Heart left ventricle (tissue), 16 donors: ENCODE measurements around the gene ZDHHC14. TPM values are rescaled to one million over a fixed set of nuclear protein-coding genes. Genes with fewer than 3 reads are reported as not detected.
"Not testable (repeated sequence)": the region's sequence is repeated elsewhere in the genome, so short reads cannot be mapped to it uniquely, and the experiment has no call there.

Source experiments
- ATAC-seq, 4 donors: fragments of 200-7000 bp; cut with Tn5 transposase; one replicate each; pipeline ENCODE4 v1.9.1; 2020 to 2022; ENCODE audit warnings: moderate library complexity in 4 of 4, mild to moderate bottlenecking in 3 of 4, moderate number of reproducible peaks in 1 of 4
- DNase-seq, 5 donors: peaks; one replicate each; pipeline ENCODE4 v3.0.0-alpha.2; 2020
- H3K27ac ChIP-seq, 12 donors: fragments of 200-600 bp; sonication (generic) in 4 of 12; one replicate each; pipeline versions ENCODE4 v1.5.0 to v1.8.0; 2016 to 2022; ENCODE audit warnings: mild to moderate bottlenecking in 2 of 12
- H3K27me3 ChIP-seq, 9 donors: fragments of 200-600 bp; sonication (generic) in 2 of 9; one replicate each; pipeline versions ENCODE4 v1.5.1 to v1.8.0; 2016 to 2022; ENCODE audit warnings: mild to moderate bottlenecking in 3 of 9
- H3K36me3 ChIP-seq, 9 donors: fragments of 200-600 bp; sonication (generic) in 2 of 9; one replicate each; pipeline versions ENCODE4 v1.5.0 to v1.8.0; 2018 to 2022; ENCODE audit warnings: mild to moderate bottlenecking in 2 of 9
- H3K4me1 ChIP-seq, 12 donors: fragments of 200-600 bp; sonication (generic) in 4 of 12; one replicate each; pipeline versions ENCODE4 v1.5.0 to v1.8.0; 2016 to 2022; ENCODE audit warnings: mild to moderate bottlenecking in 3 of 12
- H3K4me3 ChIP-seq, 12 donors: fragments of 200-600 bp; sonication (generic) in 4 of 12; one replicate each; pipeline versions ENCODE4 v1.5.0 to v1.8.0; 2017 to 2022; ENCODE audit warnings: mild to moderate bottlenecking in 9 of 12, moderate library complexity in 4 of 12
- H3K9me3 ChIP-seq, 12 donors: fragments of 200-600 bp; sonication (generic) in 4 of 12; one replicate each; pipeline versions ENCODE4 v1.5.0 to v1.8.0; 2016 to 2022; ENCODE audit warnings: mild to moderate bottlenecking in 1 of 12
- CTCF ChIP-seq, 12 donors: fragments of 200-600 bp; sonication (generic) in 4 of 12; IDR thresholded peaks; one replicate each; pipeline versions ENCODE4 v1.5.0 to v1.8.0; 2018 to 2022; ENCODE audit warnings: antibody characterized with exemption in 12 of 12, mild to moderate bottlenecking in 5 of 12
- POLR2A ChIP-seq, 2 donors: fragments of 450-650 bp; IDR thresholded peaks; one replicate each; pipeline ENCODE4 v1.6.1; 2017; ENCODE audit warnings: antibody characterized with exemption in 2 of 2, mild to moderate bottlenecking in 2 of 2, moderate library complexity in 2 of 2
- WGBS, 4 donors: extraction: QIAGEN DNeasy Blood & Tissue Kit in 2 of 4; methylation state at CpG; one replicate each; pipeline versions ENCODE4 v1.1.5 to v1.1.7; 2013 to 2018; 5-methylcytosine and 5-hydroxymethylcytosine counted together
- intact Hi-C, 10 donors: fragments of 100-400 bp; cut with DNase I; formaldehyde crosslinking; loops; one replicate each; pipeline versions ENCODE4 v1.11.1 to v1.14.2; 2022
- polyA plus RNA-seq, 2 donors: library from polyadenylated mRNA; stranded (reverse); fragments of 200-250 nt; gene quantifications; one replicate each; pipeline ENCODE4 v1.2.3, GENCODE V29; 2013
- total RNA-seq, 9 donors: library from RNA; depleted of rRNA in 2 of 9; stranded (reverse); fragments of >200 nt in 2 of 9; fragmentation: NEBNext Ultra II Directional in 3 of 9; extraction: Animal tissue kit (Norgen Biotek cat#: 25700) in 3 of 9; gene quantifications; one replicate each; pipeline versions ENCODE4 v1.1.0 to v1.2.4, GENCODE V29; 2016 to 2023
- donor health status: ischemic (EF 13 %, LVEDD 7.1; RV severe dilation, severe dysfunction).
- donor health status: healthy with polysubstance abuse.
- donor health status: DM: no; HTN: yes; CAD: no.
- donor health status: DM: no; HTN: no; CAD: no.
- donor health status: ischemic (EF 25% LVEDD 6.9; RV normal size, moderate dysfunction).
- donor health status: ischemic (EF 25% LVEDD 5.7; RV mildly dilated, moderate dysfunction).
- donor health status: healthy.
- donor health status: DM: yes; HTN: yes; CAD: no.
- donor health status: ischemic (EF 35%, LVEDD 5.7; RV mildly dilated, moderate dysfunction).
- donor health status: nonischemic (EF 11% LVEDD 7.7; RV severe dilation, severe dysfunction).
- donor health status: DM: yes; HTN: yes; CAD: no.
- donor health status: PGD.
- donor health status: ischemic (EF 29% LVEDD 5.4; RV normal size, mild dysfunction).
- donor health status: nonischemic (EF 23%, LVEDD 6.1; RV moderate dilation, normal function).

ZDHHC14 gene
- total and polyA plus RNA-seq, 11 donors: 7.0 to 25.8 (median 15.4) TPM

DNA sequence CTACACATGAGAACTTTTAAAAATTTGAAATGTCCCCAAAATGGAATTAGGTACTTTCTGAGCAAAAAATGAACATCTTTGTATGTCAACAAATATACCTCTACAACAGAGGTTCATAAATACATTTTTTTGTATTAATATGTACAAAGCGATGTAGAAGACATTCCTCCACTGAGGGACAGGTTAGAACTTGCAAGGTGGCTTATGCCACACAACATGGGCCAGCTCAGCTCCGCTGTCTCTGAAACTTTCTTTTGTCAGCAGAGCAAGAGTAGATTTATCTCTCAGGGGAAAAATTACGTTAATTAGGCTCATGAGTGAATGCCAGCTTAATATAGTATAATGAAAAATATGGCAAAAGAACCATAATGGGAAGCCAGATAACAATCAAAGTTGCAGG, 47.0 kb upstream of the ZDHHC14 start:
- no peaks in the 10 kb centered on the region for H3K36me3 ChIP-seq
- H3K4me1 ChIP-seq: peaks cover 0 to 9% (median 0%) of the 10 kb centered on the region in 12 donors
- WGBS, 4 donors: 82 to 85% (median 83%) methylated on average over 3 of the region's 3 CpGs
- H3K4me3 ChIP-seq: no peak overlapping the region
- H3K27me3 ChIP-seq: no peaks in the 10 kb centered on the region
- H3K9me3 ChIP-seq: no peaks in the 10 kb centered on the region
- no peak overlapping the region for H3K27ac ChIP-seq
- TF ChIP-seq POLR2A (IDR thresholded peaks at IDR 0.05): no peak
- ATAC-seq (no peak), DNase-seq (no peak)
- intact Hi-C loops: loop anchor here in 1 of 10 donors (10.0 kb wide), 1 partner anchor 101 kb away; no protein-coding TSS in a partner anchor

DNA sequence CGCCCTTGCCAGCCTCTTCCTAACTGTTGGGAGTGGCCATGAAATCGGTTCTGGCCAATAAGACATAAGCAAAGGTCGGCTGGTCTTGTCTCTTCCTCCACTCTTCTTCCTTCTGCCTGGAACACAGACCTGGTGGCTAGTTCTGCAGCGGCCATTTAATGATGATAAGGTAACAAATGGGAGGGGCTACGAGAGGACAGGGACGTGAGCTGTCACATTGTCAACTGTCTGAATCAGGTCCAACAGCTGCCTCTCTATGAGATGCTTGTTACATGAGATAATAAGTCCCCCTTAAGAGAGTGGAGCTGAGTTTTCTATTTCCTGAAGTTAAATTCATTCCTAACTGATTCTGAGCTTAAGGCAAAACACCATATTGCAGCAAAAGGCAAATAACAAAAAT, 45.2 kb upstream of the ZDHHC14 start:
- peaks cover 0 to 6% (median 0%) of the 10 kb centered on the region in 12 donors for H3K4me1 ChIP-seq
- WGBS, 4 donors: 33 to 49% (median 36%) methylated on average over 6 of the region's 6 CpGs
- H3K27ac ChIP-seq: peak overlapping the region in 6 of 12 donors; percentile 38 to 57 (median 52)
- ATAC-seq (peak in 3 of 4 donors; percentile 63 to 75 (median 66)), DNase-seq (no peak)
- H3K27me3 ChIP-seq: no peaks in the 10 kb centered on the region
- H3K4me3 ChIP-seq: no peak overlapping the region
- intact Hi-C loops: loop anchor here in 1 of 10 donors (10.0 kb wide), 1 partner anchor 99 kb away; no protein-coding TSS in a partner anchor
- no peaks in the 10 kb centered on the region for H3K36me3 ChIP-seq
- H3K9me3 ChIP-seq: no peaks in the 10 kb centered on the region
- TF ChIP-seq POLR2A (IDR thresholded peaks at IDR 0.05) (no peak), CTCF (IDR thresholded peaks at IDR 0.05) (no peak)

DNA sequence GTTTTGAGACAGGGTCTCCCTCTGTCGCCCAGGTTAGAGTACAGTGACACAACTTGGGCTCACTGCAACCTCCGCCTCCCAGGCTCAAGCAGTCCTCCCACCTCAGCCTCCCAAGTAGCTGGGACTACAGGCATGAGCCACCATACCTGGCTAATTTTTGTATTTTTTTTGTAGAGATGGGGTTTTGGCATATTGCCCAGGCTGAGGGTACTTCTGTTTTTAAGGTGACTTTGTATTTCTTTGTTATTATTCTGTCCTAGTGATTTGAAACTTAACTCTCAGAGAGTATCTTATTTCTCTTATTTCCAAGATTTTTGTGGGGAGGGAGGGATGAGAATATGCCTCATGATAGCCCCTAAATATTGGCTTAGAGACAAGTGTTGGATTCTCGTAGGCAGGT, 43.7 kb upstream of the ZDHHC14 start:
- not testable (repeated sequence) for DNase-seq, H3K4me3 ChIP-seq, H3K27me3 ChIP-seq, H3K4me1 ChIP-seq, H3K27ac ChIP-seq, H3K9me3 ChIP-seq, ATAC-seq, H3K36me3 ChIP-seq
- WGBS, 4 donors: 84 to 92% (median 88%) methylated on average over 3 of the region's 3 CpGs
- intact Hi-C loops: loop anchor here in 1 of 10 donors (10.0 kb wide), 1 partner anchor 98 kb away; no protein-coding TSS in a partner anchor

GRCh38 chr6:157337751-157338150, 43.2 kb upstream of the ZDHHC14 start:
- no peaks in the 10 kb centered on the region for H3K9me3 ChIP-seq
- DNase-seq (no peak), ATAC-seq (no peak)
- no peak overlapping the region for H3K27ac ChIP-seq
- 61 to 75% (median 65%) methylated on average over 2 of the region's 2 CpGs for WGBS, 4 donors
- H3K4me1 ChIP-seq: no peaks in the 10 kb centered on the region
- H3K27me3 ChIP-seq: no peaks in the 10 kb centered on the region
- TF ChIP-seq CTCF (IDR thresholded peaks at IDR 0.05): no peak
- no peak for TF ChIP-seq POLR2A (IDR thresholded peaks at IDR 0.05)
- no peaks in the 10 kb centered on the region for H3K36me3 ChIP-seq
- intact Hi-C loops: loop anchor here in 1 of 10 donors (10.0 kb wide), 1 partner anchor 97 kb away; no protein-coding TSS in a partner anchor
- no peak overlapping the region for H3K4me3 ChIP-seq

DNA sequence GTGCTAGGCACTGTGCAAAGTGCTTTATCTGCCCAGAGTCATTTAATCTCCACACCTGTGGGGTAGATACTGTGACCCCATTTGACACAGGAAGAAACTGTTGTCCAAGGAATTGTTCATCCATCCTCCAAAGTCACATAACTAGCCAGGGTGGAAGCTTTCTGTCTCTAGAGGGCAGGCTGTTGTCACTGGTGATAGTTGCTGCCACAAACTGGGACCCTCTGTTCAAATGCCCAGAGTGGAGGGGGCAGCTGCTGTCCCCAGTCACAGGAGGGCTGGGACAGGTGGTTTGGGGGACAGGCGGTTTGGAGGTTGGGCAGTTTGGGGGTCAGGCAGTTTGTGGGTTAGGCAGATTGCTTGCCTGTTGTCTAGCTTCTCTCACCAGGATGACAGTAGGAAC, 41.6 kb upstream of the ZDHHC14 start:
- Histone ChIP-seq H3K27ac (no peak overlapping the region), H3K4me3 (no peak overlapping the region), H3K4me1 (no peaks in the 10 kb centered on the region), H3K36me3 (no peaks in the 10 kb centered on the region), H3K27me3 (no peaks in the 10 kb centered on the region), H3K9me3 (no peaks in the 10 kb centered on the region)
- DNase-seq (no peak), ATAC-seq (no peak)
- WGBS, 4 donors: 89 to 94% (median 92%) methylated on average over 1 of the region's 1 CpG
- TF ChIP-seq CTCF (IDR thresholded peaks at IDR 0.05): no peak
- TF ChIP-seq POLR2A (IDR thresholded peaks at IDR 0.05): no peak
- intact Hi-C loops: loop anchor here in 1 of 10 donors (10.0 kb wide), 1 partner anchor 95 kb away; no protein-coding TSS in a partner anchor
